ENCODE data around the gene CD163L1. TPM values are rescaled to one million over a fixed set of nuclear protein-coding genes. Genes with fewer than 3 reads are reported as not detected.
"Not testable (repeated sequence)": the region's sequence is repeated elsewhere in the genome, so short reads cannot be mapped to it uniquely, and the experiment has no call there.

CD163L1 gene
- total RNA-seq, 1 donor from 2014 or later: not detected

GRCh38 chr12:7337790-7338189, 106.2 kb downstream of the CD163L1 start:
- H3K36me3 Mint-ChIP-seq (ENCODE audit: low read depth); H3K27me3 Mint-ChIP-seq; DNase-seq; H3K4me3 Mint-ChIP-seq; H3K4me1 Mint-ChIP-seq; H3K27ac Mint-ChIP-seq; intact Hi-C loops (cut with micrococcal nuclease): not testable (repeated sequence)
- H3K9me3 Mint-ChIP-seq: peaks cover 22% of the 10 kb centered on the region

GRCh38 chr12:7327918-7328317, 116.0 kb downstream of the CD163L1 start:
- no peak for DNase-seq
- intact Hi-C loops (cut with micrococcal nuclease): no loop called here
- Mint-ChIP-seq H3K27ac (no peak overlapping the region), H3K36me3 (ENCODE audit: low read depth) (no peaks in the 10 kb centered on the region), H3K4me1 (no peaks in the 10 kb centered on the region), H3K4me3 (no peak overlapping the region), H3K27me3 (peaks cover 8% of the 10 kb centered on the region), H3K9me3 (peaks cover 1% of the 10 kb centered on the region)

- no peaks in the 10 kb centered on the region for H3K9me3 Mint-ChIP-seq
- no peak overlapping the region for H3K27ac Mint-ChIP-seq
- peaks cover 8% of the 10 kb centered on the region for H3K27me3 Mint-ChIP-seq
- H3K4me1 Mint-ChIP-seq: no peaks in the 10 kb centered on the region
- intact Hi-C loops (cut with micrococcal nuclease): no loop called here
- DNase-seq: no peak
- H3K36me3 Mint-ChIP-seq (ENCODE audit: low read depth): no peaks in the 10 kb centered on the region
- no peak overlapping the region for H3K4me3 Mint-ChIP-seq
Observed at GRCh38 chr12:7324176-7324575, 119.8 kb downstream of the CD163L1 start.

GRCh38 chr12:7322599-7322998, 121.4 kb downstream of the CD163L1 start:
- no peaks in the 10 kb centered on the region for H3K4me1 Mint-ChIP-seq
- no peak overlapping the region for H3K4me3 Mint-ChIP-seq
- peaks cover 4% of the 10 kb centered on the region for H3K27me3 Mint-ChIP-seq
- DNase-seq: no peak
- H3K27ac Mint-ChIP-seq: no peak overlapping the region
- intact Hi-C loops (cut with micrococcal nuclease): no loop called here
- no peaks in the 10 kb centered on the region for H3K9me3 Mint-ChIP-seq
- H3K36me3 Mint-ChIP-seq (ENCODE audit: low read depth): no peaks in the 10 kb centered on the region

- no peak for DNase-seq
- H3K4me3 Mint-ChIP-seq: no peak overlapping the region
- H3K27ac Mint-ChIP-seq: no peak overlapping the region
- intact Hi-C loops (cut with micrococcal nuclease): no loop called here
- no peaks in the 10 kb centered on the region for H3K9me3 Mint-ChIP-seq
- H3K4me1 Mint-ChIP-seq: no peaks in the 10 kb centered on the region
- no peaks in the 10 kb centered on the region for H3K36me3 Mint-ChIP-seq (ENCODE audit: low read depth)
- H3K27me3 Mint-ChIP-seq: no peaks in the 10 kb centered on the region
Observed at GRCh38 chr12:7321624-7322023, 122.3 kb downstream of the CD163L1 start.

- Mint-ChIP-seq H3K4me1 (no peaks in the 10 kb centered on the region), H3K4me3 (no peak overlapping the region), H3K27ac (no peak overlapping the region), H3K27me3 (no peaks in the 10 kb centered on the region), H3K36me3 (ENCODE audit: low read depth) (no peaks in the 10 kb centered on the region), H3K9me3 (no peaks in the 10 kb centered on the region)
- DNase-seq: no peak
- intact Hi-C loops (cut with micrococcal nuclease): no loop called here
Observed at GRCh38 chr12:7319930-7320329, 124.0 kb downstream of the CD163L1 start.

GRCh38 chr12:7310070-7310469, 133.9 kb downstream of the CD163L1 start:
- H3K4me1 Mint-ChIP-seq: no peaks in the 10 kb centered on the region
- H3K4me3 Mint-ChIP-seq: no peak overlapping the region
- H3K9me3 Mint-ChIP-seq: no peaks in the 10 kb centered on the region
- no peaks in the 10 kb centered on the region for H3K36me3 Mint-ChIP-seq (ENCODE audit: low read depth)
- H3K27me3 Mint-ChIP-seq: peaks cover 5% of the 10 kb centered on the region
- intact Hi-C loops (cut with micrococcal nuclease): no loop called here
- no peak overlapping the region for H3K27ac Mint-ChIP-seq
- DNase-seq: peak; percentile 44

Other genes starting within 250 kb of the CD163L1 start
- not detected in 2 replicates for gene ACSM4, start 140.1 kb downstream of the CD163L1 start, total RNA-seq
- gene CD163, start 59.6 kb upstream of the CD163L1 start, total RNA-seq: not detected in 2 replicates
- gene APOBEC1, start 221.8 kb upstream of the CD163L1 start, total RNA-seq: not detected in 2 replicates